Measurements from ENCODE around the gene LMO7.

GRCh38 chr13:75761369-75761768 lies 125.2 kb downstream of the LMO7 start:
- TF ChIP-seq CTCF (IDR thresholded peaks at IDR 0.05) (no peak), POLR2A (IDR thresholded peaks at IDR 0.05) (no peak)

All from testis (tissue), 2 donors.